Retina (tissue), 1 donor: ENCODE measurements around the gene LRIG1.

Experiments
- DNase-seq: peaks from one replicate; pipeline ENCODE4 v3.0.0-alpha.2; 2016

LRIG1 gene

DNA sequence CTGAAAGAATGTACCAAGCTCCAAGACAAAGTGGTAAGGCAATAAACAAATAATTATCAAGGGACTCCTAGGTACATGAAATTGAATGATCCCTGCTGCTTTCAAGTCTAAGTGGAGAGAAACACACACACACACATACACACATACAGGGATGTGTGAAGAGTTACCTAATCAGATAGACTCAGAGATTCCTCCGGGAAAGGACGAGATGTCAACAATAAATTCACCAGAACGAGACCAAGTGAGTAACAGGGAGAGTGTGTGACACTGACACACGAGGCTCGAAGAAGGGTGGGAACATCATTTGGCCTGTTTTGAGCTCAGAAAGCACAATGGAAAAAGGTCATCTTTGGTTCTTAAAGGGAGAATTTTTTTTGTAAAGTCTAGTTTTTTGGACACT lies 13.4 kb downstream of the LRIG1 start:
- DNase-seq = no peak

DNA sequence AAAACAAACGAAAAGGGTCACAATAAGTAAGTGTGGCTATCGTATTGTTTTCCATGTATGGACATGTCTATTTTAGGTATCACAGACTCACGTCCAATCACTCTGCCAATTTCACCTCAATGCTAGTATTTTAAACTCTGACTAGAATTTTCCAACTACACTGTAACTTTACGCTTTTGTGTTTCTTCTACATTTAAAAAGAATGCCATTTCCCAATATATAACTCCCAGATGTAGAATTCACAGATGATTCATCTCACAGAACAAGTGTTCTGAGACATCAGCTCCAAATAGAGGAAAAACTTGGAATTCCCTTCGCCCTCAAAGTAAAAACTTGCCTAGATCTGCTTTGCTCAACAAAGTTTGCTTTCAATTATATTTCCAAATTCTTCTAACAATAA lies 14.2 kb downstream of the LRIG1 start:
- no peak for DNase-seq

DNA sequence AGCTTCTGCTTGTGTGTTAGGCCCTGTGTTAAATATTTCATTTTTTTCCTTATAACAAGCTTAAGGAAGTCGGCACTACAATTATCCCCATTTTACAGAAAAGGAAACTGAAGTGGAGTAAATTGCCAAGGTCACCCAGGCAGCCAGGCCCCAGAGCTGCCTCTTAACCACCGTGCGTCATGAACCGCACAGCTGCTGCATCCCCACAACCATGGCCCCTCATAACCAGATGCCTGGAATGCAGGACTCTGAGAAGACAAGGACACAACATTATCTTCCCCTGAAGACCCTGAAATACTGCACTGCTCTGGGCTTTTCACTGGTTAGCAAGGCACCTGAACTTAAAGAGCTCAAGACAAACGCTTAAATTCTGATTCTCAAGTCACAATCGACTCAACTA lies 14.6 kb downstream of the LRIG1 start:
- DNase-seq = no peak

DNA sequence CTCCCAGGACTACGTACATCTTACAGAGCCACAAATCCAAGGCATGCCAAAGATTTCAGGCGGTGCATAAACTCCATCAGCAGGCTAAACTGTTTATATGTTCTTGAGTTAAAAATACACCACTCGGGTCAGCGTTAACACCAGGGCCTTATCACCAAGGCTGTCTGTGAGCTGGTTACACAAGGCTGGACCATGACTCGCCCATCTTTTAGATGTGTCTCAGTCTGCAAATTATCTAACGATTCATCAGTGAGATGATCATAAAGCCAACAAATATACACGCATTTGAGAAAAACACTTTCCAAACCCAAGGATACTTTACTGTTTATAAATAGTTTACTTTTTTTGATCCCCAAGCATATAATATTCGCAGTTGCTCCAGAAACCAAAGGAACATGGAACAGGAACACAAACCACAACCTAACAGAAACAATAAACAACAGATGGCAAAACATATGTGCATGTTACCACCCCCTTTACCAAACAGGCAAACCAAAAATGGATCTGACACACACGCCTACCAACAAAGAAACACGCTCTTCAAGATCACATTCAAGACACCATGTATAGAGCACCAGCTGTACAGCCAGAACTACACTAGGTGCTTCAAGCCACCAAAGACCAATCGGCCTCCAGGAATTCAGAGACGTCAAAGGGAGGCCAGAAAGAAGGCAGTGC lies 15.4 kb downstream of the LRIG1 start:
- no peak for DNase-seq

DNA sequence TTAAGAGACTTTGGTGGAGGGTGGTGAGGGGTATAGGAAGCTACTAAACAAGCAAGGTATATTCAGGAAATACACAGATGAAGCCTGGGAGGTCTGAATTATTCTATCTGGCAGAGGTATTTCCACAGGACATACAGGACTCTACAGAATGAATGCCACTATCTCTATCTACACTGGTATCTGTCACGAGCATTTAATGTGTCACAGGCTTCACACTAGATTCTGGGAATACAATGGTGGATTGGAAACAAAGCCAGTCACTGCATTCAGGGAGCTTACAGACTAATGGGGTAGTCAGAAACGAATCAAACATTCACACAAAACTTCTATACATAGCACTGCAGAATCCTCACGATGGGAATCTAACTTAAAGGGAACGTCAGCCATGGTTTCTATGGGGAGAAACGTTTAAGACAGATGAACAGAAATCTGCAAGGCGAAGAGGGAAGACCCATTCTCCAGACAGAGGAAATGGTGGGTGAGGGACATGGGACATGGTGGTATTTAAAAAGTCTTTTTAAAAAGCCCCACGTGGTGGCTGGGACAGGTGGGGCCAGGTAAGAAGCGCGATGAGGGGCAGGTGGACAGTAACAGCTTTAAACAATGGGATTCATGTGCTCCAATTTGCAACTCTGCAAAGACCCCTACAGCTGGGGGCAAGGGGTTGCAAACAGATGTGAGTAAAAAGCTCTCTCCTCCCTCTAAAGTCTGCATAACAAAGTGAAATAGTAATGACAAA lies 16.5 kb downstream of the LRIG1 start:
- no peak for DNase-seq

DNA sequence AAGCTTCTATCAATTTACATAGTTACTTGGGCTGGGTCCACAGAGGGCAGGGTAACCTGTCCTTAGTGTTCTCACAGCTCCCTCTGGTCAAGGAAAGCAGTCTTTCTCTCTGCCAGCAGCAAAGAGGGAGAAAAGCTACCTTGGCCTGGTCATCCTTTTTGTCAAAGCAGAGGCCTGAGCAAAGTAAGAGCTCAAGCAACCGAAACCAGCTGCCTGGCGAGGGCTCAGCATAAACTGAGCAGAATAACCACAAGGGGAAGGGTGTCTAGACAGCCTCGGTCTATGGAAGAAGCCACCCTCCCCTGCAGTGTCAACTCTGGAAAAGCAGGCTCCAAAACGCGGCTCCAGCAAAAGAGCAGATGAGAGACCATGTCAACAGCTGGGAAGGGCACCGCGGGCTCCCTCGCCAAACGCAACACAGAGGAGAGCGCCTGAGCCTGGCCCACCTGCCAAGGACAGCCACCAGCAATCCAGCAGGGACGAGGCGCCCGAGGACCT lies 17.4 kb downstream of the LRIG1 start:
- peak; percentile 66 for DNase-seq

DNA sequence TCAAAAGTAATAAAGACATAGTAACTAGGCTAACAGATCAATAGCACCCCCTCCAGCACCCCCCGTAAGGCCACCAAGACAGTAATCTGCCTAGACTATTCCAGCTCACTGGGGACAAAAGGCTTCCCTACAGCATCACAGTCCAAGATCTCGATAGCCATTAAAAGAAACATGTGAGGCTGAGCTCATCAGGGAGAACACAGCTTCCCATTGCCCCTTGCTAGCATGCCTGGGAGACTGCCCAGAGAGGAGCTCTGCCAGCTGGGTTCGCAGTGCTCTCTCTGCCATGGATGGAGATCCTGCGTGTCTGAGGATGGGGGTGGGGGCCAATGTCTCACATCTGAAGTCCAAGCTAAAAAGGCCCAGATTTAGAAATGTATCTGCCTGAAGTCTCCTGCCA lies 17.8 kb downstream of the LRIG1 start:
- DNase-seq = no peak

DNA sequence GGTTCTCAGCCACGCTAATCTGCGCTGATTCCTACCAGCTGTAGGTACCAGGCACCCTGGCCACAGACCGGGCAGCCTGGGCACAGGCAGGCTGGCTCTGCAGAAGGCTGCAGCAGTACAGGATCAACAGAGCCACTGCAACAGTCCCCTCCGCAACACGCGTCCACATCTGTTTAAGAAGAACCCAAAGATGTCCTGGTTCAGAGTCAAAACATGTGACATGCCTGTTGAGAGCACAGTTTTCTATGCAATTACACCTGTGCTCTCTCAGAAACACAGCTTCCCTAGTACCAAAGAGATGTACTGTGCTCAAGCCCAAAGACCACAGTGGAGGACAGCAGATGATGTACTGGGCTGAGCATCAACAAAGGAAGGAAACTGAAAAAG lies 18.8 kb downstream of the LRIG1 start:
- DNase-seq = no peak

DNA sequence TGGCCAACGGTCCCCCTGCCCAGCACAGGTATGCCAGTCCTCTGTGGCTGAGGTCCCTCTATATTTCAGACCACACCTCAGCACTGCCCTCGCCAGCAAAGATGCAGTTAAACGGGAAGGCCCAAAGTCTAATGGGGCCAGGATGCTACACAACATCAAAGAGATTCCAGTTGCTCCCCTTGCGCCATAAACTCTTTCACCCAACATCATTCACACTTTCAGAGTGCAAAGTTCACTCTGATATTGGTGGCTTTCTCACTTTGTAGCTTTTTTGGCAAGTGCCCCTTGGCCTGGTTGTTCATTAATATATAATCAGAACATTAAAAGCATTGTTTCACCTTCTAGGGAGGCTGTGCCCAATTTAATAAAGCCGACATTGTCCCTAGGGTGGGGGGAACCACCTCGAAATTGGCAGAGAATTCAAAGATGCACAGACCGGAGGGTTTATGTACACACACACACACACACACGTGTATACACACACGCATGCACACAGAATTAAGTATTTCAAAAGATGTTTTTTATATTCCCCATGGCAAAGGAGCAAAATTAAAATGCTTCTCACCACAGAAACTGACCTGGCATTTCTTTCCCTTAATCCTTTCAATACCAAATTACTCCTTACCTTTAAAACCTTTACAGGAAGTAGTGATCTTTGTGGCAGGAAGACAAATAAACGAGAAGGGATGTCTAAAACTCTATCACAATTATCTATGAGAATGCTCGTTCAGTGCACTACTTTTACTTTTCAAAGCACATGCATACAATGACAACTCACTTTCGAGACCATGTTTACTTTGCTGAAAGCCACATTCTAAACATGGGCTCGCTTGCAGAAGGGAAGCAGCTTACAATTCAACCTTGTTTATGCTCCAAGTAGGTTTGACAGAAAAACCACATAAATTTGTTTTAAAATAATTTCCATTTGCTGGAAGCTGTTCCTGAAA lies 19.5 kb downstream of the LRIG1 start:
- DNase-seq = no peak

DNA sequence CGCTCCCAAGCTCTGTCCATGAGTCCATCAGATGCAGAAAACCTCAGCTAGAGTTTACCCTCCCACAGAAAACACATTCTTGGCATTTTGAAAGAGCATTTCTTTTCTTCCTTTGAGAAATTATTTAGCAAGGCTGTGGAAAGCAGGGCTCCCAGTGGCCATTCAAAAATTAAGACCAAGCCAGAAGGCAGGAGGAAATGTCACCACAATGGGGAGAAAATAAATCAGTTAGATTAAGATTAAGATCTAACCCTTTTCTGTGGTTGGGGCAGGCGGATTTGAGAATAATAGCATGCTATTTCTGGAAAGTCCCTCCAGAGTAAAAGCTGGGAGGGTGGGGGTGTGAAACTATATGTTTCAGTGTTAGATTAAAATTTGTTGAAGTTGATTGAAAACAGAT lies 20.2 kb downstream of the LRIG1 start:
- DNase-seq = no peak

DNA sequence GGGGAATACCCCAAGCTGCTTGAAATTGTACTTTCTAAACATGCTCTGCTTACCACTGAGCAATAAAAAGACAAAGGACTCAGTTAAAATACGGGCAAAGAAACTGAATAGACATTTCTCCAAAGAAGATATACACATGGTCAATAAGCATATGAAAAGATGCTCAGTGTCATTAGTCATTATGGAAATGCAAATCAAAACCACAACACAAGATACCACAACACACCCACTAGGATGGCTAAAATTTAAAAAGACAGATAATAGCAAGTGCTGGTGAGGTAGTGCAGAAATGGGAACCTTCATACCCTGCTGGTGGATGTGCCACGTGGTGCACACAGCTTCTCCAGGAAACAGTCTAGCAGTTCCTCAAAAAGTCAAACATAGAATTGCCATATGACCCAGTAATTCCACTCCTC lies 21.3 kb downstream of the LRIG1 start:
- DNase-seq = no peak

DNA sequence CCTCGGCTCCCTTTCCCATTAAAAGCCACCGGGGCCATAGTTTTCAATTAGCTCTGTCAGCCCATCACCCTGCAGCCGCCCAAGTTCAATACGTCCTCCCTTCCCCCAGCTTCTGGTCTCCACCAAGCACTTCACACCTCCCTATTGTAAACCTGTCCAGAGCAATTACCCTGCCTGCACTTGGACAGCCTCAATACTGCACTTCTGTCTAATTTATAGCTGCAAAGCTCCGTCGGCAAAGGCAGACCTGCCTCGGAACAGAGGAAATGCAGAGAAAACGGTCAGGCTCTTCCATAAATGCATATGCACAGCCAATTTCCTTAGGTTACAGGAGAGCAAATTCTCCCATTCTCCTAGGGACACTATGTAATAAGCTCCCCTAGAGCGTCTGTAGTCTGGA lies 21.9 kb downstream of the LRIG1 start:
- DNase-seq = peak; percentile 82

DNA sequence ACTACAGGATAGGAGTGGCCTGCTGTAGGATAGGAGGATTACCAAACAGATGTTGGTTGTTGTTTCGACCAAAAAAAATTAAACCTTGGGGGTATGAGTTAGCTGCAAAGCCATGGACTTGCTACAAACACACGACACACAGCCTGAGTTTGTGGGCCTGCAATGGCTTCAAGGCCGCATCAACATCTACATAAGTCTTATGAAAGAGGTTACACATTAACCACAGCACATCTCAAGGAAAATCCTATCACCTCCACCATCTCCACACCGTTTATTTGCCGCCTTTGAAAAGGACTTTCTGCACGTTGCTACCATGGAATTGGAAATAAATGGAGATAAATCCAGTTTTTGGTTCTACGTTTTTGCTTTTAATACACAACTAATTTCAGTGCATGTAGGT lies 23.0 kb downstream of the LRIG1 start:
- no peak for DNase-seq

DNA sequence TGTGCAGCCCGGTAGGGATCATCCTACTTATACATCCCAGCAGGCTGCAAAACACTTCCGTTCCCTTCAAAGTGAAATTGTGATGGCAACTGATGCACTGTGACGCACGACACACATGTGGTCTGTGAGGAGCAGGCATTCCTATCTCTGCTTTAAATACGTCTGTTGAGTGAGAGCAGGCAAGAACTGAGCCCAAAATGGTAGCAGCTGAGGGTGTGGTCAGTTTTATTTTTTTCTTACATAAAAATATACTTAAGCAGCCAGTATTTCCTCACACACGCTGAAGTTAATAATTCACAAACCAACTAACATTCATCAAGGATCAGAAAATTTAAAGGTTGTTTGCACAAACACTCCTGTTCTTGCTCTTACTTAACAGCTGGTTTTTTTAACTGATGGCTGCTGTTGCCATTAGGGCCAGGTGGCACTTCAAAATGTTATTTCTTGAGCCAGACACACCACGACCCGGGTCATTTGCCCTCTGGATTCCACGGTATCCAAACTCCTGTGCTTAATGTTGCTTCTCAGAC lies 23.9 kb downstream of the LRIG1 start:
- no peak for DNase-seq

DNA sequence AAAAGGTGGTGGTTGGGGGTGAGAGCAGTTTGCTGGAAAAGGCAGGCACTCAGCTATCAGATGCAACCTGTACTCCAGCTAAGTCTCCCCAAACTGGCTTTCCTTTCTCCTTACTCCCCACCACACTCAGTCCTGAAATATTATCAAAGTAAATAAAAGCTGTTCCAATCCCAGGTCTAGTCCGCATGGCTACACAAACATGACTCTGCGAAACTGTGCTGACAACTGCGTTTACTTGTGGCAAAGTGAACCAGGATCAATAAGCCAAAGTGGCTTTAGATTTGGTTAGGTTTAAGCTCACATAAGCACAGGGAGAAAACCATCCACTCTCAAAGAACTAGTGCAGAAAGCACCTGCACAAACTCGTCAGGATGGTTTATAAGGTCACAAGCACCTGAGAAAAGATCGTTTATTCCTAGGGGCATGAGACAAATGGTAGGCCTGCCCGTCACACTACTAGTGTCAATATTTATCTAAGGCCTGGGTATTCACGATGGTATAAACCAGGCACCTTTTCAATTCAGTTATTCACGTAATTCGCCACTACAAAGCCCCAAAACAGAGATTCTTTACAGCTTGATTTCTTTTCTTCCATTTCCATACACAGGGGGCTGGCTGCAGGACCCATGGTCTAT lies 25.3 kb downstream of the LRIG1 start:
- no peak for DNase-seq

DNA sequence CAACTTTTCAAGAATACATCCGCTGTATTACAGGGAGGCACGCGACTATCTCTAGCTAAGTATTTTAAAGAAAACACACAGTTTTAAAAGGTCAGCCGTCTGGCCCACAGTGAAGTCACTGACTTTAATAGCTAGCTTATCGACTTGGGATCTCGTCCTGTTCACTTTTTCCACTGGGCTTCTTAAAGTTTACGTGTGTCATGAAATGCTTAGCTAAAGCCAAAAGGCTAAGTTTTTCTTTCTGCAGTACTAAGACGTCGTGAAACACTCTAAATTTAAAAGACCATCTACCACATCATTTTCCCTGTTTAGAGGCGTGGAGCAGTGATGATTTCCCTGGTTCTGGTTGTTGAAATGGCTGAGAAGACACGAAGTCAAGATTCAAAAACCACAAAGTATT lies 27.1 kb downstream of the LRIG1 start:
- no peak for DNase-seq

DNA sequence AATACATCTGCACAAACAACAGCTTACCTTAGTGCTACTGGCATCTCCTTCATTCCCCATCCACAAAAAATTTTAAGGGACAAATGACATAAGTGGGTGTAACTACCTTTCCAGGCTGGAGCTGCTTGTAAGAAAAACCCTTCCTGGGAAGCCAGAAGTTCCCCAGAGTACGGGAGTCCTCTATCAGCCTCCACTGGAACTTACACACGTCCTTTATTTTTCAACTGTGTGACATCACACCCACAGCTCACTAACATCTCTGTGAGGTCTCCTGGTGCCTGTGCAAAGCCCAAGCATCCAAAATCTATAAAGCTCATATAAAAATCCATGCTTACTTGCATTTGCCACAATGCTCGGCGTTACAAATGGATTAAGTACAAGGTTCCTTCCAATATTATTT lies 27.6 kb downstream of the LRIG1 start:
- no peak for DNase-seq

DNA sequence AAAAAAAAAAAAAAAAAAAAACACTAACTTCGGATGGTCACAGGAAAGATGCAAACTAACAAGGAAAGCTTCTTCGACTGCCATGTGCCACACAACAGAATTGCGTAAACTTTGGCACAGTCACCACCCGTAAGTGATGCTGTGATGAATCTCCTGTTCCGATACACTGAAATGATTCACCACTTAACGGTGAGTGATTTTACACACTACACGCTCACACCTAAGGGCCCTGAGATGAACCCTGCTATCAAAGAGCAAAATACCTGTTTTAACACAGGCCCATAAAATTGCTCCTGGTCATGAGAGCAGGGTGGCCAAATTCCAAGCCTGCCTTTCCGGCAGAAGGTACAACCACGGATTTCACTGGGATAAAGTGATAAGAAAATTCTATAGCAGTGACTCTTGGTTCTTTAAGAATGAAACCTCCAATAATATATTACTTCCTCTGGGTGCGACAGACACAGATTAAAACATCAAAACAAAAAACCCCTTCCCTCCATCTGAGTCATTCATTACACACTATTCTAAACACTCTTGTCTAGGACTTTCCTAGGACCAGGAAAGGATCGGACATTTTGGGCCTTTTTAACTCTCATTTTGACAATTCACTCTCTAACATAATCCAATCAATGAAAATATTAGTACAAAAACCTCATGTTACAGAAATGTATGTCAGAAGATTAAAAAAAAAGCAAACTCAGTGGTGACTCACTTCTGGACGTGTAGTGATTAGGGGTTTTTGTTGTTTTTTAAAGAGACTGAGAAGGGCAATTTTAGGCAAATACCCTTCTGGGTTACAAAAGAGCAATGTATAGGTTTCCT lies 28.3 kb downstream of the LRIG1 start:
- DNase-seq = no peak

DNA sequence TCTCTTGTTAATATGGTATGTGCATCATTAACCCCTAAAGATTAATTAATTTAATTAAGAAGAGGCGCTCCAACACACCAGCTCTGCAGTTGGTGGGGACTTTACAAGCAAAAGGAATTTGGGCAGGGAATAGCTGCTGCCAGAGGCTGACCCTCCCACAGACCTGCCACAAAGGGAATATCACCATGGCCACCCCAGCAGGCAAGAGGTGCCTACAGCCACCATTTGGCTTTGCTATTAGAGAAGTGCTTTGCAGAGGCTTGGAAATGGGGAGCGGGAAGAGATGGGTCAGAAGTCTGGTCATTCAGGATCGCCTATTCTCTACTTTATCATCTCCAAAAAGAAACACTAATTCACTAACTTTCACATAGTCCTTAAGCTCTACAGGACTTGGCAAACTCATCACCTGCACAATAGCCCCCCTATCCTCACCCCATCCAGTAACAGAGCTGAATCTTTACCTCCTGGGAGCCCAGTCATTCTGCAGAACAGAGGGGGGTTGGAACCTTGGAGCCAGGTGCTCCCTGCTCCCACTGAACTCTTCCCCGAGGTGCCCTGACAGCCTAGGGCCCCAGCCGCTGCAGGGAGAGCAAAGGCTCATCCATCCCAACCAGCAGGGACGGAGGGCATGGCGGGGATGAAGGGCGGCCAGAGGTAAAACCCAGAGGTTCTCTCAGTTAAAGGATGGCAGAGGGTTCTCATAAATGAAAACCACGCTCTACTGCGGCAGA lies 29.7 kb downstream of the LRIG1 start:
- no peak for DNase-seq

DNA sequence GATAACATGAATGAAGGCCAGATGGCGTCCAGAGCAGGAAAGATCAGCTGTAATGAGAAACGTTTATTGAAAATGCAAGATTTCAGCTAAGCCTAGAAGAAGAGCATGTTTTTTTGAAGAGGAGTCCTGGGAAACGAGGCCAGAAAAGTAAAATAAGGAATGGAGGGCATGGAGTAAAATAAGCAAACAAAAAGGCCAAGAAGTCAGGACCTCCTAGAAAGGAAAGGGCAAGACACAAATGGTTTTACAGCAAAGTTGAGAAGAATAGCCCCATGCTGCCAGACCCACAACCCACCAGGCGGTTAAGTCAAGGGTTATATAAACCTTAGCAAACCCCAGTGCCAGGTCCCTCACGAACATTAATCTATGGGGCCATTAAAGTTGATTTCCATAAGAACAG lies 30.5 kb downstream of the LRIG1 start:
- no peak for DNase-seq

DNA sequence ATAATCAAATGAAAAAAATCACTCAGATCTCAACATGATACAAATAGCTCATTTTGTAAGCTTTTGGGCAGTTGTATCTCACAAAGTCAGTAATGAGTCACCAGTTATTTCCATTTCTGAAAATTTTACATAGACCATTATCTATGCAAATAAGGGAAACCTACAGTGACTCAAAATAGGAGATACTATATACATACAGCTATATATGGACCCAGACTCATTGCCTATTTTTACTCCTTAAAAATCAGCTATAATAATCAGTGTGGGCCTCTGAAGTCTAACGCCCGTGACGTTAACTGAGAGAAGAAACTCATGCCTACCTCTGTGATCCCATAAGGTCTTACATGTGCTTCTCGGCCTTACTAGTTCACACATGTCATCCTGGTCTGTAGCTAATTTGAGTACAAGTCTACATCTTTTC lies 31.6 kb downstream of the LRIG1 start:
- DNase-seq = no peak
